Peyer's patch (tissue), 4 donors: ENCODE results near the gene NBPF1.
"Not testable (repeated sequence)": the region's sequence is repeated elsewhere in the genome, so short reads cannot be mapped to it uniquely, and the experiment has no call there.

ENCODE experiments used
- CTCF ChIP-seq, 6 experiments: fragments of 450-650 bp in 4 of 6; fragments of 200-600 bp in 2 of 6; sonication (generic) in 1 of 6; IDR thresholded peaks; one replicate each; pipeline ENCODE4 v1.5.1; 2017 to 2019; ENCODE audit warnings: antibody characterized with exemption in 6 of 6, mild to moderate bottlenecking in 3 of 6, moderate library complexity in 1 of 6
- POLR2A ChIP-seq, 2 donors: fragments of 450-650 bp; IDR thresholded peaks; one replicate each; pipeline ENCODE4 v1.5.1; 2017; ENCODE audit warnings: antibody characterized with exemption in 2 of 2, mild to moderate bottlenecking in 2 of 2, moderate library complexity in 2 of 2

GRCh38 chr1:16525769-16526168 is 87.6 kb downstream of the NBPF1 start:
- not testable (repeated sequence) for TF ChIP-seq CTCF, POLR2A (IDR thresholded peaks at IDR 0.05)
